ENCODE measurements around the gene FUT7. TPM values are rescaled to one million over a fixed set of nuclear protein-coding genes. Genes with fewer than 3 reads are reported as not detected.

Gene FUT7
- total RNA-seq, 4 donors from 2014 or later, result not detected

GRCh38 chr9:137062384-137062783 lies 30.5 kb upstream of the FUT7 start:
- no peak for DNase-seq
- intact Hi-C loops (cut with DNase I), result no loop called here
- no peaks in the 10 kb centered on the region for H3K9me3 ChIP-seq
- H3K27ac ChIP-seq, result no peak overlapping the region
- H3K4me1 ChIP-seq, result no peaks in the 10 kb centered on the region
- no peaks in the 10 kb centered on the region for H3K27me3 ChIP-seq
- TF ChIP-seq POLR2A (IDR thresholded peaks at IDR 0.05) (no peak), CTCF (IDR thresholded peaks at IDR 0.05) (no peak)
- H3K4me3 ChIP-seq (replicated peaks in 1 of 3), result no peak overlapping the region
- no peaks in the 10 kb centered on the region for H3K36me3 ChIP-seq
- 90% methylated on average over 6 to 15 of the region's 15 CpGs for WGBS, 2 donors

DNA sequence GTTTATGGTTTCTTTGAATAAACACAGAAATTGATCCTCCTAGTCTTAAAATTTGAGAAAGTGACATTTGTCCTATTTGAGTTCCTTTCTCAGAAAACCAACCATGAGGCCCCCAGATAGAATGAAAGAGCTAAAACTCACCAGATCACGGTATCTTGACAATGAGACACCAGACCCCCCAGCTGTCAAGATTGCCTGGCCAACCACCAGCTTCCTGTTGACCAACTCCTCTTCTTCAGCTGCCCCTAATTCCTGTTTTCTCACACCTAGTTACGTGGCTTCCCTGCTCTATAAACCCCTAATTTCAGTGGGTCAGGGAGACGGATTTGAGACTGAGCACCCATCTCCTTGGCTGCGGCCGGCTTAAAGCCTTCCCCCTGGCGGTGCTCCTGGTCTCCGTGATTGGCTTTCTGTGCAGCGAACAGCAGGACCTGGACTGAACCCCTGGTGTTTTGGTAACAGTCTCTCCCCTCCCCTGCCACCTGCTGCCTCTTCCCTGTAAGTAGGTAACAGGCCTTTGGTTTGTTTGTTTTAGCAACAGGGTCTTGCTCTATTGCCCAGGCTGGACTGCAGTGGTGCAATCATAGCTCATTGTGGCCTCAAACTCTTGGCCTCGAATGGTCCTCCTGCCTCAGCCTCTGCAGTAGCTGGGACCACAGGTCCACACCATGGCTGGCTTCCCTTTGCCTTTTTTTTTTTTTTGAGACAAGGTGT lies 26.8 kb upstream of the FUT7 start:
- peaks cover 17 to 26% of the 10 kb centered on the region in 2 donors for H3K4me1 ChIP-seq
- WGBS, 2 donors, result 86 to 91% methylated on average over 9 of the region's 9 CpGs
- H3K27ac ChIP-seq, result no peak overlapping the region
- no peaks in the 10 kb centered on the region for H3K9me3 ChIP-seq
- intact Hi-C loops (cut with DNase I), result no loop called here
- no peaks in the 10 kb centered on the region for H3K36me3 ChIP-seq
- TF ChIP-seq POLR2A (IDR thresholded peaks at IDR 0.05) (no peak), CTCF (IDR thresholded peaks at IDR 0.05) (no peak)
- no peaks in the 10 kb centered on the region for H3K27me3 ChIP-seq
- no peak for DNase-seq
- H3K4me3 ChIP-seq (replicated peaks in 1 of 3), result no peak overlapping the region

DNA sequence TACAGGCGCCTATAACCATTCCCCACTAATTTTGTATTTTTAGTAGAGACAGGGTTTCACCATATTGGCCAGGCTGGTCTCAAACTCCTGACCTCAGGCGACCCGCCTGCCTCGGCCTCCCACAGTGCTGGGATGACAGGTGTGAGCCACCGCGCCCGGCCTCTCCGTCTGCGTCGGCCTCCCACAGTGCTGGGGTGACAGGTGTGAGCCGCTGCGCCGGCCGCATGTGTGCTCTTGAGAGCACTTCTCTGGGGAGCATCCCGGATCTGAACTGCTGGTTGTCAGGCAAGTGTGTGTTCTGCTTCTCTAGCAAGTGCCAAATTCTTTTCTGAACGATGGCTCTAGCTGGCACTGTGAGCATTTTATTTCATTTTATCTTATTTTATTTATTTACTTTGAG lies 25.7 kb upstream of the FUT7 start:
- intact Hi-C loops (cut with DNase I), result no loop called here
- Histone ChIP-seq H3K27ac (no peak overlapping the region), H3K27me3 (no peaks in the 10 kb centered on the region), H3K4me1 (peaks cover 23 to 34% of the 10 kb centered on the region in 2 donors), H3K9me3 (no peaks in the 10 kb centered on the region), H3K36me3 (no peaks in the 10 kb centered on the region), H3K4me3 (replicated peaks in 1 of 3) (no peak overlapping the region)
- DNase-seq, result no peak
- WGBS, 2 donors, result 73 to 77% methylated on average over 16 of the region's 16 CpGs
- TF ChIP-seq CTCF (IDR thresholded peaks at IDR 0.05) (no peak), POLR2A (IDR thresholded peaks at IDR 0.05) (no peak)

- Histone ChIP-seq H3K4me3 (replicated peaks in 1 of 3) (no peak overlapping the region), H3K27ac (no peak overlapping the region), H3K36me3 (no peaks in the 10 kb centered on the region), H3K27me3 (no peaks in the 10 kb centered on the region), H3K4me1 (peaks cover 23 to 34% of the 10 kb centered on the region in 2 donors), H3K9me3 (no peaks in the 10 kb centered on the region)
- no peak for TF ChIP-seq CTCF (IDR thresholded peaks at IDR 0.05)
- WGBS, 2 donors, result 82 to 91% methylated on average over 13 to 17 of the region's 17 CpGs
- DNase-seq, result no peak
- intact Hi-C loops (cut with DNase I), result no loop called here
Measured at GRCh38 chr9:137056739-137057415, 25.0 kb upstream of the FUT7 start.

Data from thyroid gland (tissue), 4 donors.